ENCODE measurements around the gene COL4A1.

The COL4A1 gene

GRCh38 chr13:110250258-110250891 is 56.6 kb downstream of the COL4A1 start:
- intact Hi-C loops (cut with DNase I; ENCODE audit: low total_unique reads): no loop called here
- Histone ChIP-seq H3K4me1 (peaks cover 0 to 85% (median 53%) of the 10 kb centered on the region in 4 donors), H3K27ac (peak overlapping the region; percentile 74 to 91), H3K27me3 (no peaks in the 10 kb centered on the region), H3K4me3 (peak overlapping the region; percentile 1 to 13), H3K36me3 (no peaks in the 10 kb centered on the region), H3K9me3 (no peaks in the 10 kb centered on the region)
- no peak for TF ChIP-seq CTCF (IDR thresholded peaks at IDR 0.05)
- DNase-seq: peak; percentile 79 to 96

- intact Hi-C loops (cut with DNase I; ENCODE audit: low total_unique reads): no loop called here
- H3K9me3 ChIP-seq: no peaks in the 10 kb centered on the region
- no peaks in the 10 kb centered on the region for H3K36me3 ChIP-seq
- H3K27ac ChIP-seq: peak overlapping the region; percentile 74 to 91
- DNase-seq: peak in 1 of 2 donors; percentile 78
- H3K27me3 ChIP-seq: no peaks in the 10 kb centered on the region
- H3K4me3 ChIP-seq: no peak overlapping the region
- TF ChIP-seq CTCF (IDR thresholded peaks at IDR 0.05): no peak
- H3K4me1 ChIP-seq: peaks cover 0 to 85% (median 60%) of the 10 kb centered on the region in 4 donors
Observed at GRCh38 chr13:110249326-110249725, 57.6 kb downstream of the COL4A1 start.

- Histone ChIP-seq H3K4me1 (peaks cover 0 to 86% (median 57%) of the 10 kb centered on the region in 4 donors), H3K4me3 (peak overlapping the region in 1 of 2 donors; percentile 4), H3K27ac (peak overlapping the region; percentile 74 to 91), H3K9me3 (no peaks in the 10 kb centered on the region), H3K36me3 (no peaks in the 10 kb centered on the region), H3K27me3 (no peaks in the 10 kb centered on the region)
- no peak for TF ChIP-seq CTCF (IDR thresholded peaks at IDR 0.05)
- intact Hi-C loops (cut with DNase I; ENCODE audit: low total_unique reads): no loop called here
- DNase-seq: no peak
Observed at GRCh38 chr13:110248449-110249143, 58.4 kb downstream of the COL4A1 start.

- no peaks in the 10 kb centered on the region for H3K36me3 ChIP-seq
- peaks cover 0 to 100% (median 72%) of the 10 kb centered on the region in 4 donors for H3K4me1 ChIP-seq
- H3K9me3 ChIP-seq: no peaks in the 10 kb centered on the region
- intact Hi-C loops (cut with DNase I; ENCODE audit: low total_unique reads): no loop called here
- no peak for TF ChIP-seq CTCF (IDR thresholded peaks at IDR 0.05)
- DNase-seq: no peak
- H3K27ac ChIP-seq: peak overlapping the region; percentile 74 to 91
- no peak overlapping the region for H3K4me3 ChIP-seq
- H3K27me3 ChIP-seq: no peaks in the 10 kb centered on the region
Observed at GRCh38 chr13:110246530-110246929, 60.4 kb downstream of the COL4A1 start.

GRCh38 chr13:110245416-110245899 is 61.5 kb downstream of the COL4A1 start:
- peaks cover 0 to 3% (median 0%) of the 10 kb centered on the region in 3 donors for H3K36me3 ChIP-seq
- no peaks in the 10 kb centered on the region for H3K9me3 ChIP-seq
- DNase-seq: no peak
- intact Hi-C loops (cut with DNase I; ENCODE audit: low total_unique reads): no loop called here
- peak overlapping the region; percentile 74 to 91 for H3K27ac ChIP-seq
- H3K27me3 ChIP-seq: no peaks in the 10 kb centered on the region
- peaks cover 0 to 100% (median 64%) of the 10 kb centered on the region in 4 donors for H3K4me1 ChIP-seq
- no peak overlapping the region for H3K4me3 ChIP-seq
- no peak for TF ChIP-seq CTCF (IDR thresholded peaks at IDR 0.05)

Measured in tibial artery (tissue), 4 donors.